Glutamatergic neuron (in vitro differentiated cells): Measurements from ENCODE around the gene QSOX1. TPM values are rescaled to one million over a fixed set of nuclear protein-coding genes. Genes with fewer than 3 reads are reported as not detected.

Experiments used
- DNase-seq: peaks from one replicate; pipeline ENCODE4 v3.0.0; 2022
- H3K27ac Mint-ChIP-seq: one replicate; pipeline ENCODE4 v1.8.0; 2020; ENCODE audit warnings: mild to moderate bottlenecking, mixed read lengths, inconsistent platforms; ENCODE audit not compliant: unreplicated experiment
- H3K27me3 Mint-ChIP-seq: one replicate; pipeline ENCODE4 v1.8.0; 2020; ENCODE audit warnings: mild to moderate bottlenecking, moderate library complexity, mixed read lengths, inconsistent platforms; ENCODE audit not compliant: unreplicated experiment
- H3K36me3 Mint-ChIP-seq: one replicate; pipeline ENCODE4 v1.8.0; 2020; ENCODE audit warnings: mild to moderate bottlenecking, mixed read lengths, inconsistent platforms; ENCODE audit not compliant: unreplicated experiment
- H3K4me1 Mint-ChIP-seq: one replicate; pipeline ENCODE4 v1.8.0; 2020; ENCODE audit warnings: mild to moderate bottlenecking, low read depth, mixed read lengths, inconsistent platforms; ENCODE audit not compliant: unreplicated experiment
- H3K4me3 Mint-ChIP-seq: one replicate; pipeline ENCODE4 v1.8.0; 2020; ENCODE audit warnings: mild to moderate bottlenecking, mixed read lengths, inconsistent platforms; ENCODE audit not compliant: unreplicated experiment
- H3K9me3 Mint-ChIP-seq: one replicate; pipeline ENCODE4 v1.8.0; 2020; ENCODE audit warnings: mild to moderate bottlenecking, moderate library complexity, mixed read lengths, inconsistent platforms; ENCODE audit not compliant: unreplicated experiment
- CTCF ChIP-seq: fragments of 200-600 bp; sonication (generic); IDR thresholded peaks from one replicate; pipeline ENCODE4 v1.5.0; 2021; ENCODE audit not compliant: partially characterized antibody, unreplicated experiment
- total RNA-seq: library from RNA; stranded (reverse); fragmentation: NEBNext Ultra II Directional; extraction: Animal tissue kit (Norgen Biotek cat#: 25700); gene quantifications from one replicate; pipeline ENCODE4 v1.2.1, GENCODE V29; 2021; ENCODE audit not compliant: unreplicated experiment

QSOX1 gene
- total RNA-seq, 1 donor from 2014 or later = 46.1 TPM

- TF ChIP-seq CTCF = no peak
- Mint-ChIP-seq H3K4me3 (peak overlapping the region; percentile 75), H3K27me3 (peaks cover 17% of the 10 kb centered on the region), H3K9me3 (peaks cover 8% of the 10 kb centered on the region), H3K27ac (no peak overlapping the region), H3K4me1 (peaks cover 13% of the 10 kb centered on the region), H3K36me3 (no peaks in the 10 kb centered on the region)
- peak; percentile 64 for DNase-seq
Observed at GRCh38 chr1:180228648-180229482, 74.2 kb downstream of the QSOX1 start.

DNA sequence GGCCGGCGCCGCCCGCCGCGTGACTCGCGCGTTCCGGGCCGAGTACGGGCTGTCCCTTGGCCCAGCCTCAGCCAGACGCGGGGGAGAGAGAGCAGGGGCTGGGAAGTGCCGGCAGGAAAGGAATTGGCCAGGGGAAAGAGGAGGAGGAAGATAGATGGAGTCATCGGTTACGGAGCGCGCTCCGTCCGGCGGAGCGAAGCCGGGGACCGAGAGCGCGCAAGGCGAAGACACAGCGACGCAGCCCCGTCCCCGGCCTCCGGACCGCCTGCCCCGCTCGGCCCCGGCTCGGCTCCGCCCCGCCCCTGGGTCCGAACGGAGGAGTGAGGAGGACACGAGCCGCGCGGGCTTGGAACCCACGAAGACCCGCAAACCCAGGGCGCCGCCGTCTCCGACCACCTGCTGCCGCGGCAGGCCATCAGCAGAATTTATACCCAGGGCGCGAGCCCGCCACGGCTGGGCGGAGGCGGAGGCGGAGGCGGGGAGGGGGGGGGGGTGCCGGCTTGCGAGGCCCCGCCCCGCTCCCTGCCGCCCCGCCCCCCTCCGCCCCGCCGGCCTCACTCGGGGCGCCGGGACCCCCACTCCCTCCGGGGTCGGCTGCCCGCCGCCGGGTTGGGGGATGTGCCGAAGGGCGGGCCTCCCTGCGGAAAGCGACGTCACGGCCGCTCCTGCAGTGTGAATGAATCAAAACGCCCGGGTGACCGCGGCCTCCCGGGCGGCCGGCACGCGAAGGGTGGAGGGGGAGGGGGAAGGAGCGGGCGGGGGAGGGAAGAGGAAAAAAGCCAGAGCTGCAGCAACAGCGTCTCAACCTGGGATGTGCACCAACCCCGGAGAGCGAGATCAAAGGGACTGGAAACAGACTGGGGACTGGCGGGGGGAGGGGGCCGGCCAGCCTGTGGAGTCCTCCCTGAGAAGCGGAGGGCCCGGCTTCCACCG, 75.1 kb downstream of the QSOX1 start, which contains the start of gene LHX4:
Gene LHX4, plus strand, starts transcription at position 782 of the 933 bp plus-strand sequence. CDS start 266 bp downstream, outside the sequence.
- Mint-ChIP-seq H3K4me1 (peaks cover 15% of the 10 kb centered on the region), H3K4me3 (peak within 1 kb of the TSS; percentile 75), H3K27ac (no peak within 1 kb of the TSS), H3K27me3 (peaks cover 21% of the 10 kb centered on the region), H3K9me3 (peaks cover 10% of the 10 kb centered on the region), H3K36me3 (no peaks in the 10 kb centered on the region)
- TF ChIP-seq CTCF = no peak
- peak; percentile 56 for DNase-seq

- DNase-seq = no peak
- Mint-ChIP-seq H3K4me1 (peaks cover 11% of the 10 kb centered on the region), H3K36me3 (no peaks in the 10 kb centered on the region), H3K27me3 (peaks cover 21% of the 10 kb centered on the region), H3K4me3 (peak overlapping the region; percentile 70), H3K27ac (no peak overlapping the region), H3K9me3 (peaks cover 8% of the 10 kb centered on the region)
- TF ChIP-seq CTCF = no peak
Observed at GRCh38 chr1:180230416-180230790, 75.7 kb downstream of the QSOX1 start.

- peaks cover 8% of the 10 kb centered on the region for H3K9me3 Mint-ChIP-seq
- DNase-seq = no peak
- peaks cover 13% of the 10 kb centered on the region for H3K4me1 Mint-ChIP-seq
- H3K4me3 Mint-ChIP-seq = peak overlapping the region; percentile 63
- H3K36me3 Mint-ChIP-seq = no peaks in the 10 kb centered on the region
- H3K27me3 Mint-ChIP-seq = peaks cover 24% of the 10 kb centered on the region
- H3K27ac Mint-ChIP-seq = no peak overlapping the region
- TF ChIP-seq CTCF = no peak
Observed at GRCh38 chr1:180230791-180231505, 76.3 kb downstream of the QSOX1 start.
